ENCODE measurements around the gene TUT7.
"Not testable (repeated sequence)": the region's sequence is repeated elsewhere in the genome, so short reads cannot be mapped to it uniquely, and the experiment has no call there.

TUT7 gene, protein sequence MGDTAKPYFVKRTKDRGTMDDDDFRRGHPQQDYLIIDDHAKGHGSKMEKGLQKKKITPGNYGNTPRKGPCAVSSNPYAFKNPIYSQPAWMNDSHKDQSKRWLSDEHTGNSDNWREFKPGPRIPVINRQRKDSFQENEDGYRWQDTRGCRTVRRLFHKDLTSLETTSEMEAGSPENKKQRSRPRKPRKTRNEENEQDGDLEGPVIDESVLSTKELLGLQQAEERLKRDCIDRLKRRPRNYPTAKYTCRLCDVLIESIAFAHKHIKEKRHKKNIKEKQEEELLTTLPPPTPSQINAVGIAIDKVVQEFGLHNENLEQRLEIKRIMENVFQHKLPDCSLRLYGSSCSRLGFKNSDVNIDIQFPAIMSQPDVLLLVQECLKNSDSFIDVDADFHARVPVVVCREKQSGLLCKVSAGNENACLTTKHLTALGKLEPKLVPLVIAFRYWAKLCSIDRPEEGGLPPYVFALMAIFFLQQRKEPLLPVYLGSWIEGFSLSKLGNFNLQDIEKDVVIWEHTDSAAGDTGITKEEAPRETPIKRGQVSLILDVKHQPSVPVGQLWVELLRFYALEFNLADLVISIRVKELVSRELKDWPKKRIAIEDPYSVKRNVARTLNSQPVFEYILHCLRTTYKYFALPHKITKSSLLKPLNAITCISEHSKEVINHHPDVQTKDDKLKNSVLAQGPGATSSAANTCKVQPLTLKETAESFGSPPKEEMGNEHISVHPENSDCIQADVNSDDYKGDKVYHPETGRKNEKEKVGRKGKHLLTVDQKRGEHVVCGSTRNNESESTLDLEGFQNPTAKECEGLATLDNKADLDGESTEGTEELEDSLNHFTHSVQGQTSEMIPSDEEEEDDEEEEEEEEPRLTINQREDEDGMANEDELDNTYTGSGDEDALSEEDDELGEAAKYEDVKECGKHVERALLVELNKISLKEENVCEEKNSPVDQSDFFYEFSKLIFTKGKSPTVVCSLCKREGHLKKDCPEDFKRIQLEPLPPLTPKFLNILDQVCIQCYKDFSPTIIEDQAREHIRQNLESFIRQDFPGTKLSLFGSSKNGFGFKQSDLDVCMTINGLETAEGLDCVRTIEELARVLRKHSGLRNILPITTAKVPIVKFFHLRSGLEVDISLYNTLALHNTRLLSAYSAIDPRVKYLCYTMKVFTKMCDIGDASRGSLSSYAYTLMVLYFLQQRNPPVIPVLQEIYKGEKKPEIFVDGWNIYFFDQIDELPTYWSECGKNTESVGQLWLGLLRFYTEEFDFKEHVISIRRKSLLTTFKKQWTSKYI (N-terminal part only)

DNA sequence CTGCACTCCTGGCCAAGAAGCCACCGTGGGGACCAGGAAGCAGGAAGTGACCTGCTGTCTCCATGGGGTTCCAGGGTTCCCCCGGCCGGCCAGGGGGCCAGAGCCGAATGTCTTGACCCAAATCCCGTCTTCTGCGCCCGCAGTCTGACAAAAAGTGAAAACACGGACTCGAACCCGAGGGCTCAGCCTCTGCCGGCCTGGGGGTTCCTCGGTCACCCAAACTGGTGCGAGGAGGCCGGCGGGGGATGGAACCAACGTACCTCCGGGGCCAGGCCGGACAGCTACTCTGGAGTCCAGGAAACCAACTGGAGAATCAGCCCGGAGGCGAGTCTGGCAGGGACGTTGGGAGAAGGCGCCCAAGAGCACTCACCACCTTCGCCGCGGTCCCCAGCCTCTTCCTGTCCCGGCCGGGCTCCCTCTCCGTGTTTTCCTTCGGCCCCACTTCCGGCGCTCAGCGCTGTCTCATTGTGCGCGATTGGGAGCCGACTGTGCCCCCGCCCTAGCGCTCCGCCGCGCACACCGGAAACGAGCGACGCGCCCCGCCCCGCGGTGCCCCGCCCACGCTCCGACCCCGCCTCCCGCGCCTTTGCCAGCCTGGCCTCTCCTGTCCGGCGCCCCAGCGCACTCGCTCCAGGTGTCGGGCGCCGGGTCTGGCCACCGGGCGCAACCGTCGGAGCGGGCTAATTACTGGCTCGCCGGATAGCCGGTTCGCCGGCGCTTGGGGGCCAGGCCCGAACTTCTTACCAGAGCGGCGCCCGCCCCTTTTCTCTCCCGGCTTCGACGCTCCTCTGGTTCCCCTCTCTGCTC, at the start of gene TUT7:
Gene TUT7, minus strand, starts transcription at position 400 of the 807 bp plus-strand sequence. CDS start 1,211 bp downstream, outside the sequence.
- peak within 1 kb of the TSS; percentile 83 for H3K4me3 ChIP-seq (ENCODE audit: low read length)
- no peak for TF ChIP-seq ZNF274 (IDR thresholded peaks at IDR 0.05; ENCODE audit: low read depth, low read length)

DNA sequence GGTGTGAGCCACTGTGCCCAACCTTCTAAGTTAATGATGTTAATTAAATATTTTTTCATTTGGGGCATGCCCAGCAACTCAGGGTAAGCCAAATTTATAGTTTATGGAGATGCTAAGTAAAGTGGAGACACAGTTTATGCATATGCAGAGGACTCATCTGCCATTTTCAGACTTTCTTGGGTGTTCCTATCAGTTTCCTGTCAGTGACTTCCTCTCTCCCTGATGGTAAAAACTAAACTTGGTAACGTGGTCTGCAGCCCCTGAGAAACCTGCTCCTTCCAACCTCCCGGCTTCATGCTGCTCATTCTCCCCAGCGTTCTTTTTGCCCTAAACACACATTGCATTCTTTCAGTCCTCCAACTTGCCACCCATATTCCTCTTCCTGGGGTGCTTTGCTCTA, 48.4 kb upstream of the TUT7 start:
- TF ChIP-seq ZNF274 (IDR thresholded peaks at IDR 0.05; ENCODE audit: low read depth, low read length): no peak
- no peak overlapping the region for H3K4me3 ChIP-seq (ENCODE audit: low read length)

DNA sequence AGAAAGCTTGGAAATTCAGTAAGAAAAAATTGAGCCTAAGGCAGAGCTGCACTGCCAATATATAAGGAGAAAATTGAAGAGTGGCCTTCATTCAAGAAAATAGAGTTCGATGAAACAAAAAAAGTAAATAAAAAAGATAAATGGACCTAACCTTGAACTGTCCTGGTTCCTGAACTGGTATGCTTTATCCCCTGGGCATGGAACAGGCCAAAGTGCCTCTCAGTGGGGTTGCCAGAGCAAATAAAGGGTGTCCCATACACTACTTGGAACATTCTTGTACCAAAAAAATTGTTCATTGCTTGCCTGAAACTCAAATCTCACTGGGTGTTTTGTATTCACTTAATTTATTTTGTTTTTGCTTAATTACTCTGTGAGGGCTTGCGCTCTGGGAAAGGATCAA, 42.2 kb upstream of the TUT7 start:
- TF ChIP-seq ZNF274 (IDR thresholded peaks at IDR 0.05; ENCODE audit: low read depth, low read length): no peak
- H3K4me3 ChIP-seq (ENCODE audit: low read length): no peak overlapping the region

DNA sequence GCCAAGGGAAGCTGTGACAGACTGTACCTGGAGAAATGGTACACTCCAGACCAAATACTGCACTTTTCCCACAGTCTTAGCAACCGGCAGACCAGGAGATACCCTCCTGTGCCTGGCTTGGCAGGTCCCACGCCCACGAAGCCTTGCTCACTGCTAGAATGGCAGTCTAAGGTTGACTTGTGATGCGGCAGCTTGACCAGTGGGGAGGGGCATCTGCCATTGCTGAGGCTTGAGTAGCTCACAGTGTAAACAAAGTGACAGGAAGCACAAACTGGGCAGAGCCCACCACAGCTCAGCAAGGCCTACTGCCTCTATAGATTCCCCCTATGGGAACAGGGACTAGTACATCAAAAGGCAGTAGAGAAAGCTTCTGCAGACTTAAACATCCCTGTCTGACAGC, 36.0 kb upstream of the TUT7 start:
- not testable (repeated sequence) for H3K4me3 ChIP-seq (ENCODE audit: low read length)

DNA sequence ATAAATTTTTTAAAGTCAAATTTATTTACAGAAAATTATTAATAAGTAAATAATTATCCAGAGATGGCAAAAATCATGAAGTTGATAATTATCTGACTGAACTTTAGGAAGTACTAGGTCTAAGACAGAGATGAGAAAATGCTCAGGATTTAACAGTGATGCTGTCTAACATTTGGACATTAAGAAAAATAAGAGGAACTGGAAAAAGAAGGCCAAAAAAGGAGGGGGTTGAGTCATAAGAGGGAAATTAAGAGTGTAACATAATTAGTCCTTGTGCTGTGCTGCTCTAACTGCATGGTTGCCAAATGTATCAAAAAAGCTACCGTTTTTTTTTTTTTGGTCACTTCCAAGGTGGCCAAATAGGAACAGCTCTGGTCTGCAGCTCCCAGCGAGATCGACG, 35.4 kb upstream of the TUT7 start:
- no peak for TF ChIP-seq ZNF274 (IDR thresholded peaks at IDR 0.05; ENCODE audit: low read depth, low read length)
- H3K4me3 ChIP-seq (ENCODE audit: low read length): no peak overlapping the region

DNA sequence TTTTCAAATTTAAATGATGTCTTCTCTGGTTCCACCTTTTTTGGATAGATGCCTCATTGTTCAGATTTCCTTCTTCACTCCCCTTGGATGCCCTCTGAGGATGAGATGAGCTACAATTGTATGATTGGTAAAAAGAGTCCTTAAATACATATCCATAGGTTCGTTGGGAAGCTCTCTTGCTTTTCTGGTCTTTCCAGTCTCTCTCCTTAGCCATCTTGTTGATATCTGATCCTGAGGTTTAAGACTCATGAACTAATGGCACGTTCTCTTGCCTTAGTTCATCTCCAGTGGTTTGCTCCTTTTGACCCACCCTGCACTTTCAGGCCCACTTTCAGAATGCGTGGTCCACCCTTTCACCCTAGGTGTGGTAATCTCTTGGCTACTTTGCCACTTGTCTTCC, 33.2 kb upstream of the TUT7 start:
- H3K4me3 ChIP-seq (ENCODE audit: low read length): no peak overlapping the region
- no peak for TF ChIP-seq ZNF274 (IDR thresholded peaks at IDR 0.05; ENCODE audit: low read depth, low read length)

DNA sequence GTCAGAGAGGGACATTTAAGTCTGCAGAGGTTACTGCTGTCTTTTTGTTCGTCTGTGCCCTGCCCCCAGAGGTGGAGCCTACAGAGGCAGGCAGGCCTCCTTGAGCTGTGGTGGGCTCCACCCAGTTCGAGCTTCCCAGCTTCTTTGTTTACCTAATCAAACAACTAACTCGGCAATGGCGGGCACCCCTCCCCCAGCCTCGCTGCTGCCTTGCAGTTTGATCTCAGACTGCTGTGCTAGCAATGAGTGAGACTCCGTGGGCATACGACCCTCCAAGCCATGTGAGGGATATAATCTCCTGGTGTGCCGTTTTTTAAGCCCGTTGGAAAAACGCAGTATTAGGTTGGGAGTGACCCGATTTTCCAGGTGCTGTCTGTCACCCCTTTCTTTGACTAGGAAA, 28.8 kb upstream of the TUT7 start:
- H3K4me3 ChIP-seq (ENCODE audit: low read length): not testable (repeated sequence)

DNA sequence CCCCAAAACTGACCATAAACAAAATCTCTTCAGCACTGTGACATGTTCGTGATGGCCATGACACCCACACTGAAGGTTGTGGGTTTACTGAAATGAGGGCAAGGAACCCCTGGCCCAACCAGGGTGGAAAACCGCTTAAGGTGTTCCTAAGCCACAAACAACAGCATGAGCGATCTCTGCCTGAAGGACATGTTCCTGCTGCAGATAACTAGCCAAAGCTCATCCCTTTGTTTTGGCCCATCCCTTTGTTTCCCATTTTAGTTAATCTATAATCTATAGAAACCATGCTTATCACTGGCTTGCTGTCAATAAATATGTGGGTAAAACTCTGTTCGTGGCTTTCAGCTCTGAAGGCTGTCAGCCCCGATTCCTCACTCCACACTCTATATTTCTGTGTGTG, 21.8 kb upstream of the TUT7 start:
- TF ChIP-seq ZNF274 (IDR thresholded peaks at IDR 0.05; ENCODE audit: low read depth, low read length): no peak
- no peak overlapping the region for H3K4me3 ChIP-seq (ENCODE audit: low read length)

DNA sequence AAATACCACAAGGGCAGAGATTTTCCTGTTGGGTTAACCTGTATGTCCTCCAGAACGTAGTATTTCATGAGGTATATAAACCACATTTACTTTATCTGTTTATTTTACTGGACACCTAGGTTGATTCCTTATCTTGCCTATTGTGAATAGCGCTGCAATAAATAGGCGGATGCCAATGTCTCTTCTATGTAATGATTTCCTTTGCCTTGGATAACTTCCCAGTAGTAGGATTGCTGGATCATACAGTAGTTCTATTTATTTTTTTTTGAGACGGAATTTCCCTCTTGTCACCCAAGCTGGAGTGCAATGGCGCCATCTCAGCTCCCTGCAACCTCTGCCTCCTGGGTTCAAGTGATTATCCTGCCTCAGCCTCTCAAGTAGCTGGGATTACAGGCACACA, 15.6 kb upstream of the TUT7 start:
- TF ChIP-seq ZNF274 (IDR thresholded peaks at IDR 0.05; ENCODE audit: low read depth, low read length): no peak
- H3K4me3 ChIP-seq (ENCODE audit: low read length): no peak overlapping the region

DNA sequence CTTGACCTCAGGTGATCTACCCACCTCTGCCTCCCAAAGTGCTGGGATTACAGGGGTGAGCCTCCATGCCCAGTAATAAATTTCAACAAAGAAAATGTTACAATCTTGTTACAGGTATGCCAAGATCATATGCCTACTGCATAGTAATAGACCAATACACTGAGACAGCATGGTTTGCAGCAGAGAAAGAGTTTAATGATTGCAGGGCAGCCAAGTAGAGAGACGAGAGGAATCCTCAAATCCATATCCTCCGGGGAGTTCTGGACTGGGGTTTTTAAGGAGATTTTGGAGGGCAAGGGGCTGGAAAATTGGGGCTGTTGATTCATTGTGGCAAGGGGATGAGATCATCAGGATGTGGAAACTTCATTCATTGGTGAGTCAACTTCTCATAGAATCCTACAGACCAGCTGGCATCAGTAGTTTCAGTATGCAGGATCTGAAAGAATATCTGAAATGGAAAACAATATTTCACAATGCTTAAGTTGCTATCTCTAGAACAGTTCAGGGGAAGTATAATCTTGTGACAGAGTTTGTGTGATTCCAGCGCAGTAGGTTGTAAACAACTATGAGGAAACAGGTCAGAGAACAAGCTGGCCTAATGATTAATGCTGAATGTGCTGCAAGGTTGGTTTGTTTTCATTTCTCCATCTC, 14.8 kb upstream of the TUT7 start:
- no peak for TF ChIP-seq ZNF274 (IDR thresholded peaks at IDR 0.05; ENCODE audit: low read depth, low read length)
- H3K4me3 ChIP-seq (ENCODE audit: low read length): no peak overlapping the region

DNA sequence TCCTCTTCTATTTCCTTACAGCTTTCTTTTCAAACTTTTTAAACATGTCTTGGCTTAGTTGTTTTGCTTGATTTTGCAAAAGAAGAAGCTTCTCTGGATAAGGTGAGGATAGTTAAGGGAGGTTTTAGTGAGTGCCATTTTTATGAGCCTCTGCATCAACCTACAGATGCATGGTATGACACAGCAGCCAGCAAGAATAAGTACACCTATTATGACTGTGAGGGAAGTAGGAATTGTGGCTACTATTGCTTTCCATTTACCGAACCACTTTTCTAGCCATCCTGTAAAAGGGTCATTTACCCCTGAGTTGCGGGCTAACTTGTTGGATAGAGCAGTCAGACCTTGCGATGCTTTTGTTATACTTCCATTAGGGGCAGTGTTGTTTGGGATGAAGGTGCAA, 7.0 kb upstream of the TUT7 start:
- TF ChIP-seq ZNF274 (IDR thresholded peaks at IDR 0.05; ENCODE audit: low read depth, low read length): no peak

DNA sequence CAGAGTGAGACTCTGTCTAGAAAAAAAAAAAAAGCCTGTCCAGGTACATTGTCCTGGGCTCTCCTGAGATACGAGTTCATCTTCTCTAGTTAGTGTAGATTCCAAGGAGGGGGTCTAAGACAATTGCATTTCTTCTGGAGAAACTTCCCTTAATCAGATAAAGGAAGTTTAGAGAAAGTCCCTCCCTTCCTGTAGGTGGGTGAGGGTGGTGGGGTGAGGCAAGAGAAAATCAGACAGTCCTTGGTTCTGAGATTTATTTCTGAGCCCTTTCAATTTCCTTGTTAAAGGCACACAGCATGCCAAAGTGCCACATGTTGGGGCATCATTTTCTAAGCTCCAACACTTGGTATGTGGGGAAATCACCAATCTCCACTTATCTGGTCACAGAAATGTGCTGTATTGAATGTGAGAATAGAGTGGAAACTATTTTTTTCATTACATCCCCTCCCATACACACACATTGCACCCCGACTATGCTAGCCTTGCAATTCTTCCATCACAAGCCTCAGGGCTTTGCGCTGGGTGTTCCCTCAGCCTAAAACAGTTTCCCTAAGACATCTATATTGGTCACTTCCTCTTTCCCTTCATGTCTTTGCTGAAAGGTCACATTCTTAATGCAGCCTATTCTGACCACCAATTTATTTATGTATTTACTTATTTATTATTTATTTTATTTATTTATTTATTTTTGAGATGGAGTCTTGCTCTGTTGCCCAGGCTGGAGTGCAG, 5.1 kb upstream of the TUT7 start:
- H3K4me3 ChIP-seq (ENCODE audit: low read length): no peak overlapping the region
- no peak for TF ChIP-seq ZNF274 (IDR thresholded peaks at IDR 0.05; ENCODE audit: low read depth, low read length)

More for the DNA sequence above, 7.0 kb upstream of the TUT7 start:
- H3K4me3 ChIP-seq (ENCODE audit: low read length): no peak overlapping the region

Measured in GM08714 (cell line).